Neuronal stem cell (in vitro differentiated cells): Measurements from ENCODE around the gene TAX1BP1.

Source experiments
- DNase-seq: peaks from one replicate; pipeline ENCODE4 v3.0.0-alpha.2; 2013; ENCODE audit warnings: low spot score
- H2AFZ ChIP-seq: one replicate; pipeline ENCODE4 v1.6.1; 2013; ENCODE audit warnings: mild to moderate bottlenecking, low read length, inconsistent platforms
- H2AK5ac ChIP-seq: 2 replicates; pipeline ENCODE4 v1.6.1; 2013; ENCODE audit warnings: low read depth, mild to moderate bottlenecking, inconsistent platforms, low read length, moderate library complexity, mixed read lengths
- H2BK120ac ChIP-seq: 2 replicates; pipeline ENCODE4 v1.6.1; 2013; ENCODE audit warnings: low read depth, mild to moderate bottlenecking, inconsistent platforms, low read length, moderate library complexity, mixed read lengths
- H2BK12ac ChIP-seq: one replicate; pipeline ENCODE4 v1.6.1; 2013; ENCODE audit warnings: low read length, inconsistent platforms
- H2BK15ac ChIP-seq: 2 replicates; pipeline ENCODE4 v1.6.1; 2013; ENCODE audit warnings: mild to moderate bottlenecking, low read length, inconsistent platforms, mixed read lengths
- H2BK5ac ChIP-seq: one replicate; pipeline ENCODE4 v1.6.1; 2013; ENCODE audit warnings: inconsistent platforms, mild to moderate bottlenecking, low read length, moderate library complexity
- H3K14ac ChIP-seq: one replicate; pipeline ENCODE4 v1.6.1; 2013; ENCODE audit warnings: low read length, inconsistent platforms
- H3K18ac ChIP-seq: 2 replicates; pipeline ENCODE4 v1.6.1; 2013; ENCODE audit warnings: low read length, inconsistent platforms
- H3K23ac ChIP-seq: 2 replicates; pipeline ENCODE4 v1.6.1; 2013; ENCODE audit warnings: low read depth, mild to moderate bottlenecking, mixed read lengths, low read length, inconsistent platforms; ENCODE audit not compliant: poor library complexity
- H3K27ac ChIP-seq: replicated peaks from 3 replicates; pipeline ENCODE4 v1.5.1; 2013; ENCODE audit warnings: low read length, inconsistent platforms
- H3K27me3 ChIP-seq, 3 experiments: 2 replicates each; pipeline ENCODE4 v1.6.1; 2013; ENCODE audit warnings: low read length in 3 of 3, mild to moderate bottlenecking in 2 of 3, inconsistent platforms in 1 of 3, low read depth in 1 of 3, mixed read lengths in 1 of 3, moderate library complexity in 1 of 3; ENCODE audit not compliant: control insufficient read depth in 3 of 3, insufficient read depth in 3 of 3
- H3K36me3 ChIP-seq, 2 donors: replicated peaks in 1 of 2; 2 replicates each; pipeline ENCODE4 v1.6.1; 2013; ENCODE audit warnings: low read length in 2 of 2; ENCODE audit not compliant: control insufficient read depth in 2 of 2, insufficient read depth in 2 of 2
- H3K4ac ChIP-seq: 2 replicates; pipeline ENCODE4 v1.6.1; 2013; ENCODE audit warnings: inconsistent platforms, mild to moderate bottlenecking, low read length, moderate library complexity
- H3K4me1 ChIP-seq, 2 donors: 1 replicate in 1 of 2; 2 replicates in 1 of 2; pipeline ENCODE4 v1.6.1; 2013; ENCODE audit warnings: low read length in 2 of 2, low read depth in 1 of 2; ENCODE audit not compliant: control insufficient read depth in 2 of 2, insufficient read depth in 1 of 2
- H3K4me2 ChIP-seq: one replicate; pipeline ENCODE4 v1.6.1; 2013; ENCODE audit warnings: mild to moderate bottlenecking, low read length, inconsistent platforms; ENCODE audit not compliant: insufficient read depth, poor library complexity, severe bottlenecking
- H3K4me3 ChIP-seq, 2 donors: 2 replicates each; pipeline ENCODE4 v1.5.1; 2013; ENCODE audit warnings: low read length in 2 of 2, mild to moderate bottlenecking in 2 of 2, inconsistent platforms in 1 of 2, moderate library complexity in 1 of 2
- H3K79me1 ChIP-seq: one replicate; pipeline ENCODE4 v1.6.1; 2013; ENCODE audit warnings: low read depth, mild to moderate bottlenecking, inconsistent platforms, low read length, moderate library complexity
- H3K9ac ChIP-seq: one replicate; pipeline ENCODE4 v1.6.1; 2013; ENCODE audit warnings: mild to moderate bottlenecking, low read depth, low read length, inconsistent platforms; ENCODE audit not compliant: poor library complexity
- H3K9me3 ChIP-seq, 2 donors: replicated peaks in 1 of 2; 2 replicates each; pipeline versions ENCODE3 to v1.6.1; 2013; ENCODE audit warnings: low read length in 2 of 2, mild to moderate bottlenecking in 2 of 2, inconsistent platforms in 1 of 2, low read depth in 1 of 2, mixed read lengths in 1 of 2, moderate library complexity in 1 of 2; ENCODE audit not compliant: control insufficient read depth in 2 of 2, insufficient read depth in 1 of 2
- H4K8ac ChIP-seq: one replicate; pipeline ENCODE4 v1.6.1; 2013; ENCODE audit warnings: low read depth, mild to moderate bottlenecking, inconsistent platforms, low read length, moderate library complexity
- H4K91ac ChIP-seq: one replicate; pipeline ENCODE4 v1.6.1; 2013; ENCODE audit warnings: low read length, low read depth, mild to moderate bottlenecking, inconsistent platforms; ENCODE audit not compliant: poor library complexity
- WGBS, 2 donors: extraction: QIAGEN DNeasy Blood & Tissue Kit; methylation state at CpG; one replicate each; pipeline ENCODE4 v1.1.7; 2013; ENCODE audit warnings: missing lambda C conversion rate in 2 of 2, mixed read lengths in 1 of 2; ENCODE audit not compliant: insufficient read length in 2 of 2, insufficient replicate concordance in 1 of 2; ENCODE audit errors: extremely low coverage in 2 of 2; 5-methylcytosine and 5-hydroxymethylcytosine counted together

Gene TAX1BP1

GRCh38 chr7:27875832-27876231 is 135.9 kb downstream of the TAX1BP1 start:
- no peak overlapping the region for H2BK120ac ChIP-seq
- no peaks in the 10 kb centered on the region for H3K27me3 ChIP-seq
- no peak overlapping the region for H2BK15ac ChIP-seq
- H4K8ac ChIP-seq, result no peak overlapping the region
- peaks cover 0 to 8% of the 10 kb centered on the region in 2 donors for H3K9me3 ChIP-seq
- H3K4ac ChIP-seq, result no peak overlapping the region
- no peak overlapping the region for H2AFZ ChIP-seq
- H3K18ac ChIP-seq, result no peak overlapping the region
- no peak for DNase-seq
- H3K79me1 ChIP-seq, result no peaks in the 10 kb centered on the region
- no peak overlapping the region for H3K14ac ChIP-seq
- no peak overlapping the region for H3K9ac ChIP-seq
- H2BK12ac ChIP-seq, result no peak overlapping the region
- H2BK5ac ChIP-seq, result no peak overlapping the region
- H3K4me1 ChIP-seq, result peaks cover 0 to 3% of the 10 kb centered on the region in 2 donors
- no peak overlapping the region for H3K27ac ChIP-seq
- H3K23ac ChIP-seq, result no peak overlapping the region
- H2AK5ac ChIP-seq, result no peak overlapping the region
- WGBS, 2 donors, result no CpG with 5 or more reads among the region's 2 CpGs
- no peak overlapping the region for H4K91ac ChIP-seq
- no peak overlapping the region for H3K4me2 ChIP-seq
- no peak overlapping the region for H3K4me3 ChIP-seq
- no peaks in the 10 kb centered on the region for H3K36me3 ChIP-seq

DNA sequence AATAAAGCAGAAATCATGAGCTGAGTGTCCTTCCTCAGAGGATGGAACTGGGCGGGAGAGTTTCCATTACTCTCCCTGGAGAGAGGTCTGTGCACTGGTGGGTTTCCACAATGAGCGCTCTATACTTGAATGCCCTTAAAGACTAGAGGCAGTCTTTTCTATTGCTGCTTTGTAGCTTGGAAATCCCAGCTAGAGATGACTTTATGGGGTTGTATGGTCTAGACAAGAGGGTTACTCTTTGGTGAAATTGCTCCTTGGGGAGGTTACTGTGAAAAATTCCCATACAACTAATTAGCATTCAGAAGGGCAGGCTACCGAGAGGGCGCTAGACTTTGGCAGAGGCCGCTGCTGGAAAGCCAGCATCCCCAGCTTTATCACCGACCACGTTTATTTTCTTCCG is 136.8 kb downstream of the TAX1BP1 start:
- Histone ChIP-seq H2BK5ac (no peak overlapping the region), H2BK120ac (no peak overlapping the region), H2AFZ (no peak overlapping the region), H4K91ac (no peak overlapping the region), H3K4me2 (no peak overlapping the region), H3K14ac (no peak overlapping the region), H3K27me3 (no peaks in the 10 kb centered on the region), H3K9ac (no peak overlapping the region), H2BK15ac (no peak overlapping the region), H2BK12ac (no peak overlapping the region), H3K36me3 (no peaks in the 10 kb centered on the region), H3K4ac (no peak overlapping the region), H3K79me1 (no peaks in the 10 kb centered on the region), H3K27ac (no peak overlapping the region), H2AK5ac (no peak overlapping the region), H3K4me3 (no peak overlapping the region), H3K4me1 (peaks cover 0 to 3% of the 10 kb centered on the region in 2 donors), H4K8ac (no peak overlapping the region), H3K23ac (no peak overlapping the region), H3K18ac (no peak overlapping the region), H3K9me3 (peaks cover 0 to 8% of the 10 kb centered on the region in 2 donors)
- WGBS, 2 donors, result no CpG with 5 or more reads among the region's 8 CpGs
- DNase-seq, result no peak
